ENCODE results near the gene PRKAB1.
"Not testable (repeated sequence)": the region's sequence is repeated elsewhere in the genome, so short reads cannot be mapped to it uniquely, and the experiment has no call there.

Gene PRKAB1, protein sequence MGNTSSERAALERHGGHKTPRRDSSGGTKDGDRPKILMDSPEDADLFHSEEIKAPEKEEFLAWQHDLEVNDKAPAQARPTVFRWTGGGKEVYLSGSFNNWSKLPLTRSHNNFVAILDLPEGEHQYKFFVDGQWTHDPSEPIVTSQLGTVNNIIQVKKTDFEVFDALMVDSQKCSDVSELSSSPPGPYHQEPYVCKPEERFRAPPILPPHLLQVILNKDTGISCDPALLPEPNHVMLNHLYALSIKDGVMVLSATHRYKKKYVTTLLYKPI

GRCh38 chr12:119667577-119668323 lies at the start of gene PRKAB1:
TSS of gene PRKAB1 (plus strand) at chr12:119668133. CDS start at chr12:119668245, 112 bp downstream.
- DNase-seq (ENCODE audit: low read depth, low spot score) = peak; percentile 86

DNA sequence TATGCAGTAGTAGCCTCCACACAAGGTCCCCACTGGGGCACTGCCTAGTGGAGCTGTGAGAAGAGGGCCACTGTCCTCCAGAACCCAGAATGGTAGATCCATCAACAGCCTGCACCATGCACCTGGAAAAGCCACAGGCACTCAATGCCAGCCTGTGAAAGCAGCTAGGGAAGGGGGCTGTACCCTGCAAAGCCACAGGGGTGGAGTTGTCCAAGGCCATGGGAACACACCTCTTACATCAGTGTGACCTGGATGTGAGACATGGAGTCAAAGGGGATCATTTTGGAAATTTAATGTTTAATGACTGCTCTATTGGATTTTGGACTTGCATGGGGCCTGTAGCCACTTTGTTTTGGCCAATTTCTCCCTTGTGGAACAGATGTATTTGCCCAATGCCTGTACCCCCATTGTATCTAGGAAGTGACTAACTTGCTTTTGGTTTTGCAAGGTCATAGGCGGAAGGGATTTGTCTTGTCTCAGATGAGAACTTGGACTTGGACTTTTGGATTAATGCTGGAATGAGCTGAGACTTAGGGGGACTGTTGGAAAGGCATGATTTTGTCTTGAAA lies 49.5 kb upstream of the PRKAB1 start:
- DNase-seq (ENCODE audit: low read depth, low spot score) = not testable (repeated sequence)

- no peak for DNase-seq (ENCODE audit: low read depth, low spot score)
These were observed 47.4 kb upstream of the PRKAB1 start for GRCh38 chr12:119620490-119620889.

- no peak for DNase-seq (ENCODE audit: low read depth, low spot score)
These were observed 46.1 kb upstream of the PRKAB1 start for GRCh38 chr12:119621878-119622277.

- no peak for DNase-seq (ENCODE audit: low read depth, low spot score)
These were observed 43.0 kb upstream of the PRKAB1 start for GRCh38 chr12:119624966-119625365.

- DNase-seq (ENCODE audit: low read depth, low spot score) = no peak
These were observed 40.8 kb upstream of the PRKAB1 start for GRCh38 chr12:119627019-119627643.

DNA sequence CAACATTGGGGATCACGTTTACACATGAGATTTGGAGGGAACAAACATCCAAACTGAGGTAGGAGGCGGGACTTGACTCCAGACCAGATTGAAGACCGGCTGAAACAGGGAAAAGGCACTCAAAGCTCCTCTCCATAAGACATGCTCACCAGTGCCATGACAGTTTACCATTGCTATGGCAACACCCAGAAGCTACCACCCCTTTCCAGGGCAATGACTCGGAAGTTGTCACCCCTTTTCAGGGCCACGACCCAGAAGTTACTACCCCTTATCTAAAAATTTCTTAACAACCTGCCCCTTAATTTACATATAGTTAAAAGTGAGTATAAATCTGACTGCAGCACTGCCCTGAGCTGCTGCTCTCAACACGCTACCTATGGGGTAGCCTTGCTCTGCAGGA lies 40.2 kb upstream of the PRKAB1 start:
- no peak for DNase-seq (ENCODE audit: low read depth, low spot score)

GRCh38 chr12:119630223-119630780 lies 37.6 kb upstream of the PRKAB1 start:
- no peak for DNase-seq (ENCODE audit: low read depth, low spot score)

GRCh38 chr12:119630962-119631550 lies 36.9 kb upstream of the PRKAB1 start:
- no peak for DNase-seq (ENCODE audit: low read depth, low spot score)

- no peak for DNase-seq (ENCODE audit: low read depth, low spot score)
These were observed 35.8 kb upstream of the PRKAB1 start for GRCh38 chr12:119631930-119632678.

GRCh38 chr12:119634743-119635142 lies 33.2 kb upstream of the PRKAB1 start:
- no peak for DNase-seq (ENCODE audit: low read depth, low spot score)

DNA sequence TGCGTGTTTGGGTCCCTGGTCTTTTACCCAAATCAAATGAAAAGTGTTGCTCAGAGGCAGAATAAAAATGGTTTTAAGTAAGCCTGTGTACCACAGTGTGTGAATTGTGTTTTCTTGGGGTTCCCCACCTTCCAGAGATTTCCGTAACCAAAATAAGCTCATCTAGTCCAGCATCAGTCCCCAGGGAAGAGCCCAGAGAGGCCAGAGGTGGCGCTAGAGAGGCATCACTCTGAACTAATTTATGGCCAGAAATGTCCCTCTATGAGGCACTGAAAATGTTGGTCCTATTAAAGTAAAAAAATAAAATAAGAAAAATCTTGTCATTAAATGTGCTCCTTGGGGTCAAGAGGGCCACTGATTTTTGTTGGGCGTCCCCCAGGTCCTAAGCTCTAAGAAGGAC lies 24.9 kb upstream of the PRKAB1 start:
- DNase-seq (ENCODE audit: low read depth, low spot score) = no peak

DNA sequence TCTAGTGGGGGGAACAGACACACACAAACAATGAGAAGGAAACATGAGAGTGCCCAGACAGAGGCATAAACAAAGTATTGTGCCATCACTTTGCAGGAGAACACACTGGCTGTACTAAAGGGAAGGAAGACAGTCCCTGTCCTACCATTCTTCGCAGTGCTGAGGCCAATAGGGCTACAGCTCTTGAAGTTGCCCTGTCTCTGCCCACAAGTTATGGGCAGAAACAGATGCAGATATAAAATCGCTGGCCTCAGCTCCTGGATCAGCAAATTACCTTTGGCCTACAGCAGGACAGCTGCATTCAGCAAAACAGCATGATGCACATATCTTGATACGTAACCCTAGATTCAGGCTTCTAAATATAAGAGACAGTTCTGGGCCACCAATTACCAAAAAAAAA lies 23.0 kb upstream of the PRKAB1 start:
- no peak for DNase-seq (ENCODE audit: low read depth, low spot score)

DNA sequence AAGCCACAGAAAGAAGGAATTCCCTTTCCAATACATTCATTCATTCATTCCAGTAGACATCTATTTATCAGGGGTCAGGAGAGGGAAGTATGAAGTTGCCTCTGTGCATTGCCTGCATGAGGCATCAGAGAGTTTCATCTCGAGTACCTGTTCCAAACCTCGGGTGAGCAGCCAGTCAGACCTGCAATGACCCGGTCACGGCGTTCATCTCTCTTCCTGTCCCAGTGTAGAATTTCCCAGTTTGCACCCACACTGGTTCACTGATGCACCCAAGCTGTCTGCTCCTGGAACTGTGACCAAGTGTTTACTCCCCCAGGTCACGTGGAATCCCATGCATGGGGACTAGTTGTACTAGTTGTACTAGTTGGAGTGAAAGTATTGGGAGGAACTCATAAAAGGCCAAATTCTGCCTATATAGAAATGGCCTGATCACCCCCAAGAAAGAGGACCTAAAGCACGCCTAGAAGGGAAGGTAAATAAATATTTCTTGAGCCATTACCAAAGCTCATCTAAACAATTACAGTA lies 22.3 kb upstream of the PRKAB1 start:
- DNase-seq (ENCODE audit: low read depth, low spot score) = no peak

DNA sequence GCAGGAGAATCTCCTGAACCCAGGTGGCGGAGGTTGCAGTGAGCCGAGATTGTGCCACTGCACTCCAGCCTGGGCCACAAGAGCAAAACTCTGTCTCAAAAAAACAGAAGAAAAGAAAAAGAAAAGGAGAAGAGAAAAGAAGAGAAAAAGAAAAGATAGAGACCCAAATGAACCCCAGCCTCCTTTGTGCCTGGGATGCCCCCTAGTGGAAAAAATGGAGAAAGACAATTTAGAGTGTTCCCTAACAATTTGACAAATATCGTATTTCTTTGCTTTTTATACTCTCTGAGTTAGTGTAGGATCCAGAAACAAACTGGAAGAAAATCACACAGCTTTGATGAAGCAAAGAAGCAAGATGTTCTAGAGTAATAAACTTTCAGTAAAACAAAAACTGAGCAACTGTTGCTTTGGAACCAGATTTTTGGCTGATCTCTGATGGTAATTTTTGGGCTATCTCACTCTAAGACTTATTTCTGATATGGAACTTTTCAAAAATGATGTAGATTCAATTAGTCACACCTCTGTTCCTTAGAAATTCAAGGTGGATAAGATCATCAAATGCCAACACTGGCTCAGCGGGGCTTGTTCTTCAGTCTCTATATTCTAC lies 18.6 kb upstream of the PRKAB1 start:
- DNase-seq (ENCODE audit: low read depth, low spot score) = no peak

DNA sequence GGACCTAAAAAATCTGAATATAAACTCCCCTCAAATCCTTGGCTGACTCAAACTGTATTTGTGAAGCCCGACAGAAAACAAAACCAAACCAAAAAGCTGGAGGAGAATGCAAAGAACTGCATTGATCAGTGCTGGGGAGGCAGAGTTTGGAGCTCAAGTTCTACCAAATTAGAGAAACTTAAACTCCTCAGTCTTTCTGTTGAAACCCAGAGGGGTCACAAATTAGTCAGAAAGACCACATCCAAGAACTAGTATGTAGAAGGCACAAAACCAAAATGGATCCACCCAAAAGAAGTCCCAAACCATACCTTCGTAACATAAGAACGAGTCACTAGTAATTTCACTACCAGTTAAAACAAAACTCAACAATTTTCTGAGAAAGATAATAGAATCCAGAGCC lies 15.3 kb upstream of the PRKAB1 start:
- no peak for DNase-seq (ENCODE audit: low read depth, low spot score)

- not testable (repeated sequence) for DNase-seq (ENCODE audit: low read depth, low spot score)
These were observed 10.9 kb upstream of the PRKAB1 start for GRCh38 chr12:119657001-119657400.

DNA sequence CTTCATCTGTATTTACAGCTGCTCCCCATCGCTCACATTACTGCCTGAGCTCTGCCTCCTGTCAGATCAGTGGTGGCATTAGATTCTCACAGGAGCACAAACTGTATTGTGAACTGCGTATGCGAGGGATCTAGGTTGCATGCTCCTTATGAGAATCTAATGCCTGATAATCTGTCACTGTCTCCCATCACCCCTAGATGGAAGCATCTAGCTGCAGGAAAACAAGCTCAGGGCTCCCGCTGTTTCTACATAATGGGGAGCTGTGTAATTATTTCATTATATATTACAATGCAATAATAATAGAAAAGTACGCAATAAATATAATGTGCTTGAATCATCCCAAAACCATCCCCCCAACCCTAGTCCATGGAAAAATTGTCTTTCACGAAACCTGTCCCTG lies 9.8 kb upstream of the PRKAB1 start:
- DNase-seq (ENCODE audit: low read depth, low spot score) = not testable (repeated sequence)

- DNase-seq (ENCODE audit: low read depth, low spot score) = no peak
These were observed 8.5 kb upstream of the PRKAB1 start for GRCh38 chr12:119659289-119659897.

DNA sequence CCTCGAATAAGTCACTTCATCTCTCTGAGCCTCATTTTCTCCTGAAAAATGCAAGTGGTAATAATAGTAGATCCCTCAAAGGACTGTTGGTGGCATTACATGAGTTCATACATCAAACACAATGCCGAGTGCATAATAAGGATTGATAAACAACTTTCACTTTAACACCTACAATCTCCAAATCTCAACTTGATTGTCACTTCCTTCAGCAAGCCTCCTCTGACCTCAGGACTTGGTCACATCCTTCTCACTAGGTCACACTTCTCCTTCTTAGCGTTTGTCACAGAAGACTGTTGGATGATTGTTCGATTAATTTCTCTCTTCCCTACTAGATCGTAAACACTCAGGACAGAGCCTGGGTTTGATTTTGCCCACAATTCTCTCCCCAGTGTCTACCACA lies 7.9 kb upstream of the PRKAB1 start:
- DNase-seq (ENCODE audit: low read depth, low spot score) = no peak
